HepG2 (cell line): ENCODE results near the gene SGSH. TPM values are rescaled to one million over a fixed set of nuclear protein-coding genes. Genes with fewer than 3 reads are reported as not detected.

Source experiments
- EED ChIP-seq: sonication (generic); formaldehyde crosslinking; IDR thresholded peaks from 2 replicates; pipeline ENCODE4 v1.5.0; 2020; ENCODE audit warnings: mild to moderate bottlenecking, missing genetic modification reagents
- ESRRA ChIP-seq: sonication (generic); formaldehyde crosslinking; IDR thresholded peaks from 2 replicates; pipeline ENCODE4 v1.5.1; 2020; ENCODE audit warnings: mild to moderate bottlenecking, low read depth, missing genetic modification reagents
- HDAC1 ChIP-seq: sonication (generic); formaldehyde crosslinking; IDR thresholded peaks from 2 replicates; pipeline ENCODE4 v1.5.1; 2020; ENCODE audit warnings: mild to moderate bottlenecking, missing genetic modification reagents
- IRF1 ChIP-seq: sonication (generic); formaldehyde crosslinking; IDR thresholded peaks from 2 replicates; pipeline ENCODE4 v1.4.0; 2020; ENCODE audit warnings: low read depth, mild to moderate bottlenecking, missing genetic modification reagents
- JARID2 ChIP-seq: sonication (generic); formaldehyde crosslinking; IDR thresholded peaks from 2 replicates; pipeline ENCODE4 v1.8.1; 2023; ENCODE audit warnings: missing genetic modification reagents, inconsistent platforms; ENCODE audit not compliant: insufficient replicate concordance
- MLLT10 ChIP-seq: sonication (generic); formaldehyde crosslinking; IDR thresholded peaks from 2 replicates; pipeline ENCODE4 v1.4.0; 2020; ENCODE audit warnings: missing genetic modification reagents
- NR2C2 ChIP-seq: sonication (generic); formaldehyde crosslinking; IDR thresholded peaks from 2 replicates; pipeline ENCODE4 v1.4.0; 2020; ENCODE audit warnings: missing genetic modification reagents, mild to moderate bottlenecking, moderate library complexity, borderline replicate concordance
- PITX1 ChIP-seq: sonication (generic); formaldehyde crosslinking; IDR thresholded peaks from 2 replicates; pipeline ENCODE4 v1.5.1; 2020; ENCODE audit warnings: mild to moderate bottlenecking, missing genetic modification reagents
- RFX5 ChIP-seq: IDR thresholded peaks from 2 replicates; pipeline ENCODE4 v1.6.1; 2011; ENCODE audit warnings: low read depth, low read length, improper control_type of control experiment
- SIX1 ChIP-seq: sonication (generic); formaldehyde crosslinking; IDR thresholded peaks from 2 replicates; pipeline ENCODE4 v1.4.0; 2020; ENCODE audit warnings: missing genetic modification reagents, borderline replicate concordance
- SPEN ChIP-seq: sonication (generic); formaldehyde crosslinking; IDR thresholded peaks from 2 replicates; pipeline ENCODE4 v1.5.1; 2020; ENCODE audit warnings: low read depth, mild to moderate bottlenecking, missing genetic modification reagents
- TFDP1 ChIP-seq: IDR thresholded peaks from 2 replicates; pipeline ENCODE4 v1.6.1; 2016; ENCODE audit warnings: missing compliant biosample characterization, missing genetic modification reagents, borderline replicate concordance
- TSC22D2 ChIP-seq: sonication (generic); formaldehyde crosslinking; IDR thresholded peaks from 2 replicates; pipeline ENCODE4 v1.5.1; 2020; ENCODE audit warnings: missing genetic modification reagents, mild to moderate bottlenecking, borderline replicate concordance
- XRCC5 ChIP-seq: fragments of 200-400 bp; formaldehyde crosslinking; optimal IDR thresholded peaks from 2 replicates; pipeline ENCODE3; 2017; ENCODE audit warnings: mild to moderate bottlenecking, low read length
- ZC3H13 ChIP-seq: sonication (generic); formaldehyde crosslinking; IDR thresholded peaks from 2 replicates; pipeline ENCODE4 v1.8.1; 2023; ENCODE audit warnings: mild to moderate bottlenecking, missing genetic modification reagents, moderate library complexity
- ZNF264 ChIP-seq: sonication (generic); formaldehyde crosslinking; IDR thresholded peaks from 2 replicates; pipeline ENCODE4 v1.4.0; 2020; ENCODE audit warnings: missing genetic modification reagents
- ZNF547 ChIP-seq: sonication (generic); formaldehyde crosslinking; IDR thresholded peaks from 2 replicates; pipeline ENCODE4 v1.5.1; 2020; ENCODE audit warnings: mild to moderate bottlenecking, missing genetic modification reagents
- ZNF605 ChIP-seq: sonication (generic); formaldehyde crosslinking; IDR thresholded peaks from 2 replicates; pipeline ENCODE4 v1.8.0; 2022; ENCODE audit warnings: mild to moderate bottlenecking, missing genetic modification reagents
- ZNF687 ChIP-seq: sonication (generic); formaldehyde crosslinking; IDR thresholded peaks from 2 replicates; pipeline ENCODE4 v1.5.1; 2020; ENCODE audit warnings: mild to moderate bottlenecking, missing genetic modification reagents, moderate library complexity
- polyA plus RNA-seq, 8 experiments: library from polyadenylated mRNA; depleted of rRNA in 3 of 8; stranded (reverse) in 7 of 8; unstranded in 1 of 8; fragments of >200 nt; fragmentation: Illumina TruSeq in 4 of 8; extraction: Trizol in 4 of 8; gene quantifications; 2 replicates each; pipeline versions ENCODE4 v1.2.1 to v1.2.3, GENCODE V29; 2011 to 2016; ENCODE audit warnings: low read depth in 4 of 8, missing spikeins in 1 of 8, mixed read lengths in 1 of 8; ENCODE audit not compliant: insufficient read depth in 1 of 8
- total RNA-seq, 5 experiments: library from RNA; depleted of rRNA; stranded (reverse); fragments of >200 nt; fragmentation: Illumina TruSeq; extraction: Trizol; gene quantifications; 2 replicates each; pipeline ENCODE4 v1.2.3, GENCODE V29; 2016; ENCODE audit warnings: low read depth in 1 of 5
- TF ChIP-seq, protein P1 (sequence below): IDR thresholded peaks from 2 replicates; pipeline ENCODE4 v1.6.1; 2016
- TF ChIP-seq, protein P2 (sequence below): sonication (generic); formaldehyde crosslinking; conservative IDR thresholded peaks from 2 replicates; pipeline ENCODE4 v1.8.0; 2022; ENCODE audit warnings: missing genetic modification reagents

Gene SGSH
- total and polyA plus RNA-seq, 2 of the 13 experiments (the other 11 are each of a cell fraction or from before 2014, with no cell fraction given), result 12.2 to 17.6 TPM

- TF ChIP-seq, protein P1, sequence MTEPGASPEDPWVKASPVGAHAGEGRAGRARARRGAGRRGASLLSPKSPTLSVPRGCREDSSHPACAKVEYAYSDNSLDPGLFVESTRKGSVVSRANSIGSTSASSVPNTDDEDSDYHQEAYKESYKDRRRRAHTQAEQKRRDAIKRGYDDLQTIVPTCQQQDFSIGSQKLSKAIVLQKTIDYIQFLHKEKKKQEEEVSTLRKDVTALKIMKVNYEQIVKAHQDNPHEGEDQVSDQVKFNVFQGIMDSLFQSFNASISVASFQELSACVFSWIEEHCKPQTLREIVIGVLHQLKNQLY, result no peak
- TF ChIP-seq ZC3H13 (CRISPR knock-in tag), result 0 out of 2 replicates have a peak, but pooled peaks have one; percentile 60
- TF ChIP-seq TFDP1 (CRISPR knock-in tag), result peak; percentile 71; the same call in 1 of the 2 replicates
- peak; percentile 80 for TF ChIP-seq SPEN
- peak; percentile 83 for TF ChIP-seq NR2C2 (CRISPR knock-in tag)
- peak; percentile 35; the same call in 1 of the 2 replicates for TF ChIP-seq HDAC1
- peak; percentile 51; the same call in 1 of the 2 replicates for TF ChIP-seq PITX1 (CRISPR knock-in tag)
- 0 out of 2 replicates have a peak, but pooled peaks have one; percentile 18 for TF ChIP-seq IRF1
- peak; percentile 71; the same call in 1 of the 2 replicates for TF ChIP-seq ZNF547 (CRISPR knock-in tag)
- 0 out of 2 replicates have a peak, but pooled peaks have one; percentile 13 for TF ChIP-seq ZNF605 (CRISPR knock-in tag)
- no peak for TF ChIP-seq XRCC5
- TF ChIP-seq RFX5, result no peak
- TF ChIP-seq ZNF687, result peak; percentile 77
- no peak for TF ChIP-seq SIX1 (CRISPR knock-in tag)
- TF ChIP-seq MLLT10 (CRISPR knock-in tag), result no peak
- TF ChIP-seq, protein P2, sequence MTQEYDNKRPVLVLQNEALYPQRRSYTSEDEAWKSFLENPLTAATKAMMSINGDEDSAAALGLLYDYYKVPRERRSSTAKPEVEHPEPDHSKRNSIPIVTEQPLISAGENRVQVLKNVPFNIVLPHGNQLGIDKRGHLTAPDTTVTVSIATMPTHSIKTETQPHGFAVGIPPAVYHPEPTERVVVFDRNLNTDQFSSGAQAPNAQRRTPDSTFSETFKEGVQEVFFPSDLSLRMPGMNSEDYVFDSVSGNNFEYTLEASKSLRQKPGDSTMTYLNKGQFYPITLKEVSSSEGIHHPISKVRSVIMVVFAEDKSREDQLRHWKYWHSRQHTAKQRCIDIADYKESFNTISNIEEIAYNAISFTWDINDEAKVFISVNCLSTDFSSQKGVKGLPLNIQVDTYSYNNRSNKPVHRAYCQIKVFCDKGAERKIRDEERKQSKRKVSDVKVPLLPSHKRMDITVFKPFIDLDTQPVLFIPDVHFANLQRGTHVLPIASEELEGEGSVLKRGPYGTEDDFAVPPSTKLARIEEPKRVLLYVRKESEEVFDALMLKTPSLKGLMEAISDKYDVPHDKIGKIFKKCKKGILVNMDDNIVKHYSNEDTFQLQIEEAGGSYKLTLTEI, result no peak
- TF ChIP-seq ZNF264 (CRISPR knock-in tag), result no peak
- TF ChIP-seq TSC22D2 (CRISPR knock-in tag), result 0 out of 2 replicates have a peak, but pooled peaks have one; percentile 41
- peak; percentile 66; the same call in 1 of the 2 replicates for TF ChIP-seq ESRRA
- no peak for TF ChIP-seq JARID2 (CRISPR knock-in tag)
- TF ChIP-seq EED (CRISPR knock-in tag), result no peak; the same call in 1 of the 2 replicates
These were observed at the start of gene SGSH, which contains the start of gene SLC26A11 (continued) for GRCh38 chr17:80220054-80220735.
